Measurements from ENCODE around the gene B4GALT1. TPM values are rescaled to one million over a fixed set of nuclear protein-coding genes. Genes with fewer than 3 reads are reported as not detected.

The B4GALT1 gene
- total RNA-seq, 1 donor from 2014 or later = 7.5 TPM

DNA sequence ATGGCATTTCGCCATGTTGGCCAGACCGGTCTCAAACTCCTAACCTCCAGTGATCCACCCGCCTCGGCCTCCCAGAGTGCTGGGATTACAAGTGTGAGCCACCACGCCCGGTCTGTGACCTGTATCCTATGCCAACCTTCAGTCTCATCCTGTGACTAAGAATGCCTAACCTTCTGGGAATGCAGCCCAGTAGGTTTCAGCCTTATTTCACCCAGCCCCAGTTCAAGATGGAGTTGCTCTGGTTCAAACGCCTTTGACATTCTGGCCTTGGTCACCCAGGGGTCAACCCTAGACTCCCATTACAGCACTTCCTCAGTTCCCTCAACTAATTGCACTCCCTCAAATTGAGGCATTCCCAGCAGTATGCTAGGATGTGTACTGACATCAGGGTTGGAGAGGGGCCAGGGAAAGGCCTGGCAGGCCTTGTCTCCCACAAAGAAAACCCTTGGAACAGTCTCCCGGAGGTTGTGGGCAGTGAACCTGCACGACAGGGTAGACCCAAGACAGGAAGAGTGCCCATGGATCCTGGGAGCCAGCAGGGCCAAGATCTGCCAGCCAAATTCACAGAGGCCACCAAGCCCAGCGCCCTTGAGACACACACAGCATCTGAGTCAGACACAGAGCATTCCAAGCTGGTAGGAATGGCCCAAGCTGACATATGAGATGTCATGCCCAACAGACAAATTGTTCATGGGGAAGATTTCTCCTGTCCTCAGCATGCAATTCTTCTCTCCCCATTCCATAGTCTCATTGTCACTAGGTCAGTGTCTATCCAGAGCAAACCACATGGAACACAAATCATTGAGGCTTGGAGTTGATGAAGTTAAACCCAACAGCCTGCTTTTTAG lies 65.8 kb downstream of the B4GALT1 start:
- peaks cover 4% of the 10 kb centered on the region for H3K27me3 Mint-ChIP-seq (ENCODE audit: insufficient read depth, low read depth)
- no peaks in the 10 kb centered on the region for H4K20me1 ChIP-seq (ENCODE audit: low read depth)
- peaks cover 5% of the 10 kb centered on the region for H3K4me1 ChIP-seq

DNA sequence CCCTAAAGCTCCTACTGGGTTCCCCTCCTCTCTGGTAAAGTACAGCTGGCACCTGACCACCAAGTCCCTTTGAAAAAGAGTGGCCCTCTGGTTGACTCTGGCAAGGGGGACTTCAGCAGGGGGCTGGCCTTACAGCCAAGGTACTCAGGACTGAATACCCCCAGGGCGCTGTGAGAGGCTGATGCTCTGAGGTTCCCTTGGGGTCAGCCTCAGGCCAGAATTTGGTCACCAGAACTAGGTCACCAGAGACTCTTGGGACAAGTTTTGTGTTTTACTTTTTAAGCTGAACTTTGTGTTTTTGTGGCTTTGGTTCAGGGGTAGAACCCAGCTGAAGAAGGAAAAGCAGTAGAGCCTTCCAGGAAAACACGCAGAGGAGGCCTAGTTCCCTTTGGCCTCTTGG lies 67.4 kb downstream of the B4GALT1 start:
- Histone ChIP-seq H3K4me3 (no peak overlapping the region), H3K79me2 (ENCODE audit: low read depth) (no peaks in the 10 kb centered on the region), H3K9ac (no peak overlapping the region), H3K36me3 (no peaks in the 10 kb centered on the region), H3K9me3 (ENCODE audit: low read depth) (no peaks in the 10 kb centered on the region), H3K4me1 (peaks cover 5% of the 10 kb centered on the region), H3F3A (ENCODE audit: low read depth) (no peaks in the 10 kb centered on the region), H4K20me1 (ENCODE audit: low read depth) (no peaks in the 10 kb centered on the region), H3K27ac (no peak overlapping the region), H3K27me3 (no peaks in the 10 kb centered on the region), H3K4me2 (no peak overlapping the region), H2AFZ (replicated peaks) (no peak overlapping the region)
- H3K4me3 Mint-ChIP-seq = no peak overlapping the region
- H3K27me3 Mint-ChIP-seq (ENCODE audit: insufficient read depth, low read depth) = peaks cover 4% of the 10 kb centered on the region
- DNase-seq (ENCODE audit: low spot score) = no peak
- peaks cover 6% of the 10 kb centered on the region for H3K4me1 Mint-ChIP-seq
- no peak overlapping the region for H3K27ac Mint-ChIP-seq
- TF ChIP-seq EZH2phosphoT487 (IDR thresholded peaks at IDR 0.05) = no peak
- TF ChIP-seq, protein P1, sequence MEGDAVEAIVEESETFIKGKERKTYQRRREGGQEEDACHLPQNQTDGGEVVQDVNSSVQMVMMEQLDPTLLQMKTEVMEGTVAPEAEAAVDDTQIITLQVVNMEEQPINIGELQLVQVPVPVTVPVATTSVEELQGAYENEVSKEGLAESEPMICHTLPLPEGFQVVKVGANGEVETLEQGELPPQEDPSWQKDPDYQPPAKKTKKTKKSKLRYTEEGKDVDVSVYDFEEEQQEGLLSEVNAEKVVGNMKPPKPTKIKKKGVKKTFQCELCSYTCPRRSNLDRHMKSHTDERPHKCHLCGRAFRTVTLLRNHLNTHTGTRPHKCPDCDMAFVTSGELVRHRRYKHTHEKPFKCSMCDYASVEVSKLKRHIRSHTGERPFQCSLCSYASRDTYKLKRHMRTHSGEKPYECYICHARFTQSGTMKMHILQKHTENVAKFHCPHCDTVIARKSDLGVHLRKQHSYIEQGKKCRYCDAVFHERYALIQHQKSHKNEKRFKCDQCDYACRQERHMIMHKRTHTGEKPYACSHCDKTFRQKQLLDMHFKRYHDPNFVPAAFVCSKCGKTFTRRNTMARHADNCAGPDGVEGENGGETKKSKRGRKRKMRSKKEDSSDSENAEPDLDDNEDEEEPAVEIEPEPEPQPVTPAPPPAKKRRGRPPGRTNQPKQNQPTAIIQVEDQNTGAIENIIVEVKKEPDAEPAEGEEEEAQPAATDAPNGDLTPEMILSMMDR (IDR thresholded peaks at IDR 0.05) = no peak
- no peak for TF ChIP-seq EZH2 (IDR thresholded peaks at IDR 0.05)
- no peaks in the 10 kb centered on the region for H3K9me3 Mint-ChIP-seq
- no peaks in the 10 kb centered on the region for H3K36me3 Mint-ChIP-seq

More for the DNA sequence above, 65.8 kb downstream of the B4GALT1 start:
- DNase-seq (ENCODE audit: low spot score) = no peak
- TF ChIP-seq EZH2 (IDR thresholded peaks at IDR 0.05) (no peak), EZH2phosphoT487 (IDR thresholded peaks at IDR 0.05) (no peak)
- TF ChIP-seq, protein P1 (IDR thresholded peaks at IDR 0.05) = no peak
- Mint-ChIP-seq H3K4me3 (no peak overlapping the region), H3K9me3 (no peaks in the 10 kb centered on the region), H3K4me1 (peaks cover 6% of the 10 kb centered on the region), H3K36me3 (no peaks in the 10 kb centered on the region), H3K27ac (no peak overlapping the region)
- H3K27me3 ChIP-seq = no peaks in the 10 kb centered on the region
- no peak overlapping the region for H3K27ac ChIP-seq
- no peaks in the 10 kb centered on the region for H3K79me2 ChIP-seq (ENCODE audit: low read depth)
- no peaks in the 10 kb centered on the region for H3F3A ChIP-seq (ENCODE audit: low read depth)
- no peak overlapping the region for H3K4me2 ChIP-seq
- H3K9ac ChIP-seq = no peak overlapping the region
- H3K4me3 ChIP-seq = no peak overlapping the region
- H2AFZ ChIP-seq (replicated peaks) = no peak overlapping the region
- H3K9me3 ChIP-seq (ENCODE audit: low read depth) = no peaks in the 10 kb centered on the region
- H3K36me3 ChIP-seq = no peaks in the 10 kb centered on the region

DNA sequence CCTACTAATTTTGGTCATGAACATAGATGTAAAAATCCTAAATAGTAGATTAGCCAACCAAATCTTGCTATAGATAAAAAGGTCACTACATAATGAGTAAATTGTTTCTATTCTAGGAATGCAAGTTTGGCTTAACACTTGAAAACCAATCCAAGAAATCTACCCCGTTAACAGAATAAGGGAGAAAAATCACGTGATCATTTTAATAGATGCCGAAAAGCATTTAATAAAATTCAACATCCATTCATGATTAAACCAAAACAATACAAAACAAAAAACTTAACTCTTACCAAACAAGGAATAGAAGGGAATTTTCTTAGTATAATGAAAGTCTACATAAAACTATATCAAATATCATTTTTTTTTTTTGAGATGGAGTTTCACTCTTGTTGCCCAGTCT lies 69.9 kb downstream of the B4GALT1 start:
- no peak overlapping the region for H3K27ac Mint-ChIP-seq
- no peaks in the 10 kb centered on the region for H3K36me3 ChIP-seq
- no peaks in the 10 kb centered on the region for H3K36me3 Mint-ChIP-seq
- no peak overlapping the region for H3K4me3 ChIP-seq
- TF ChIP-seq, protein P1 (IDR thresholded peaks at IDR 0.05) = no peak
- TF ChIP-seq EZH2 (IDR thresholded peaks at IDR 0.05) (no peak), EZH2phosphoT487 (IDR thresholded peaks at IDR 0.05) (no peak)
- H3F3A ChIP-seq (ENCODE audit: low read depth) = no peaks in the 10 kb centered on the region
- no peaks in the 10 kb centered on the region for H3K9me3 ChIP-seq (ENCODE audit: low read depth)
- no peak overlapping the region for H3K9ac ChIP-seq
- H3K79me2 ChIP-seq (ENCODE audit: low read depth) = no peaks in the 10 kb centered on the region
- H3K27ac ChIP-seq = no peak overlapping the region
- peaks cover 2% of the 10 kb centered on the region for H3K27me3 Mint-ChIP-seq (ENCODE audit: insufficient read depth, low read depth)
- H3K27me3 ChIP-seq = no peaks in the 10 kb centered on the region
- H3K4me1 ChIP-seq = no peaks in the 10 kb centered on the region
- no peak overlapping the region for H3K4me2 ChIP-seq
- no peaks in the 10 kb centered on the region for H3K4me1 Mint-ChIP-seq
- no peaks in the 10 kb centered on the region for H4K20me1 ChIP-seq (ENCODE audit: low read depth)
- no peak overlapping the region for H3K4me3 Mint-ChIP-seq
- no peak overlapping the region for H2AFZ ChIP-seq (replicated peaks)
- no peaks in the 10 kb centered on the region for H3K9me3 Mint-ChIP-seq
- no peak for DNase-seq (ENCODE audit: low spot score)

Measured in neural progenitor cell (in vitro differentiated cells).